HUDEP-2 (cell line): ENCODE measurements around the gene NDUFAB1.
"Not testable (repeated sequence)": the region's sequence is repeated elsewhere in the genome, so short reads cannot be mapped to it uniquely, and the experiment has no call there.

ENCODE experiments used
- DNase-seq, 76 experiments: peaks; one replicate each; lab custom pipeline; 2025; ENCODE audit not compliant: unreplicated experiment in 76 of 76; lab: John Stamatoyannopoulos, UW

NDUFAB1 gene

GRCh38 chr16:23587726-23588125, 8.4 kb downstream of the NDUFAB1 start:
- no peak for DNase-seq

DNA sequence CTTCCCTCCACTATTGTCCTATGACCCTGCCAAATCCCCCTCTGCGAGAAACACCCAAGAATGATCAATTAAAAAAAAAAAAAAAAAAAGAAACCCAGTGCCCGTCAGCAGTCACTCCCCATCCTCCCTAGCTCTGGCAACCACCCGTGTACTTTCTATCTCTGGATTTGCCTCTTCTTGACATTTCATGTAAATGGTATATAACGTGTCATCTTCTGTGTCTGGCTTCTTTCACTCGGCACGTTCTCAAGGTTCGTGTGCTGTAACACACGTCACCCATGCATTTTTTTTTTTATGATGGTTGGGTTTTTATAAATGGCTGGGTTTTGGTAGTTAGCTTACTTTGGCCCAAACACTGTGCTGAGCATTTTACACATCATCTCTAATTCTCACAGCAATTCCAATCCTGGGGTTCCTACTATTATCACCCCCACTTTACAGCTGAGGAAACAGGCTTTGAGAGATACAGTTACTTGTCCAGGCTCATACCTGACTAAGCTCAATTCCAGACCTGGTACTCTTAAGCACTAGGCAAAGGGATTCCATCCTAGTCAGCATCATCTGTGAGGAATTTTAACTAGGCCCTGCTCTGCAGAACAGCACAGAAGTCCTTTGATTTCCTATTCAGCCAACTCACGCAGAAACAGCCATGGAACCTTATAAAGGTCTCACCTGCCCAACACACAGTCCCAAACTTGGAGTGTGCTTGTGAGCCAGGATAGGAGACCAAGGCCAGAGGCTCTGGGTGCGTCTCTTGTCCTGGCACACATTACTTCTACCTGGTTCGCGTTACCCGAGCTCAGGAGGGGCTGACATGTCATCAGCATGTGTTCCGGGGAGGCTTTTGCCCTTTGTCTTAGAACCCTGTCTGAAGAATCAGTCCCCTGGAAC, 11.7 kb downstream of the NDUFAB1 start:
- DNase-seq = no peak

- DNase-seq = not testable (repeated sequence)
These were observed 12.8 kb downstream of the NDUFAB1 start for GRCh38 chr16:23583271-23583670.

DNA sequence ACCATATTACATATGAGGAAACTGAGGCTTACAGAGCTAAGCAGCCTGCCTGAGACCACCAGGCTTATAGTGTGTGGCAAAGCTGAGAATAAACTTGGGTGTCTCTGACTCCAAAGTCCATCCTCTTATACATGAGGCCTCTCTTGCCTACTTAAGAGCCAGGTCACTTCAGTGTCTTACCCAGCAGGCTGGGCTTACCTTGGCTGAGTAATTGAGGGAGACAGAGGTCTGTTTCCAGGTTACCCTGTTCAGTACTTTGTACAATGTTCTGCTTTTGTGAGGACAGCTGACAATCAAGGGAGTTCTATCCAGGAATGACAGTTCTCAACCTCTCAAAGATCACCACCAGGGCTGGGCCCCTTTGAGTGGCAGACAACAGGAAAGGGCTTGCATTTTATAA, 14.4 kb downstream of the NDUFAB1 start:
- DNase-seq = no peak

GRCh38 chr16:23580391-23580790, 15.7 kb downstream of the NDUFAB1 start:
- DNase-seq = no peak

DNA sequence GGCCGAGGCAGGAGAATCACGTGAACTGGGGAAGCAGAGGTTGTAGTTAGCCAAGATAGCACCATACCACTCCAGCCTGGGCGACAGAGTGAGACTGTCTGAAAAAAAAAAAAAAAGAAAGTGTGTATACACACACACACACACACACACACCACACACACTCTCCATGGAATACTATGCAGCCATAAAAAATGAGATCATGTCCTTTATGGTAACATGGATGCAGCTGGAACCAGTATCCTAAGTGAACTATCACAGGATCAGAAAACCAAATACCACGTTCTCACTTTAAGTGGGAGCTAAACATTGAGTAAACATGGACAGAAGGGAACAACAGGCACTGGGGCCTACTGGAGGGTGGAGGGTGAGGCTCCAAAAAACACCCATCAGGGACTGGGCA, 16.7 kb downstream of the NDUFAB1 start:
- no peak for DNase-seq

- DNase-seq = no peak
These were observed 17.9 kb downstream of the NDUFAB1 start for GRCh38 chr16:23578101-23578830.

DNA sequence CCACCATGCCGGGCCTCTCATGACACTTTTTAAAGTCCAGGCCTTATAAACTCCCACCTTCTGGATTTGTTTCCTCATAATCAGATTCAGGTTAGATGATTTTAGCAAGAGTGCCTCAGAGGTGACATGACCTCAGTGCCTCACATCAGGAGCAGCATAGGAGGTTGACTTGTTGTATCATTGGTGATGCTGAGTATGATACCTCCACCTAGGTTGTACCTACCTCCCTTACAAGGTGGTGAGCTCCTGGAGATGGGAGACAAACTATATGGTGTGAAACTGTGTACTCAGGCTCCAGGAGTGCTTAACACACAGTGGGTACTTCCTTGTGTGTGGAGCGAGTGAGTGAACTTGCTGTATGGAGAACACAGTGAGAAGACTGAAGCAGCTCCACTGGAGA, 18.6 kb downstream of the NDUFAB1 start:
- no peak for DNase-seq

- DNase-seq = no peak
These were observed 20.3 kb downstream of the NDUFAB1 start for GRCh38 chr16:23575834-23576233.

DNA sequence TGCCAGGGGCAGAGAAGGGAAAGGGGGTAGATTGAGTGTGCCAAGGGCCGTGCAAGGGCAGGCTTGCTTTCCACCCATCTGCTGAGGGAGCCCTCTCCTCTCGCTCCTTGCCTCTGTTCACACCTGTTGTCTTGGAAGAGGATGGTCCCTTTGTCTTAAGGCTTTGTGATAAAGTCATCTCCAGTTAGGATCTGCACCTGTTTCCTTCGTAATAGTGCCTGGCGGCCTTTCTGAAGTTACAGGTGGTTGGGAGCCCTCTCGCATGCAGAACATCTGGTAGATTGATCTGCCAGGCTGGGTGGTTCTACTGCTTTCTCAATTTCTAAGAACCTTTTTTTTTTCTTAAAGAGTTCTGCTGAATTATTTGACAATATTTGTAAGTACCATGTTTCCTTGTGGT, 22.3 kb downstream of the NDUFAB1 start:
- no peak for DNase-seq

DNA sequence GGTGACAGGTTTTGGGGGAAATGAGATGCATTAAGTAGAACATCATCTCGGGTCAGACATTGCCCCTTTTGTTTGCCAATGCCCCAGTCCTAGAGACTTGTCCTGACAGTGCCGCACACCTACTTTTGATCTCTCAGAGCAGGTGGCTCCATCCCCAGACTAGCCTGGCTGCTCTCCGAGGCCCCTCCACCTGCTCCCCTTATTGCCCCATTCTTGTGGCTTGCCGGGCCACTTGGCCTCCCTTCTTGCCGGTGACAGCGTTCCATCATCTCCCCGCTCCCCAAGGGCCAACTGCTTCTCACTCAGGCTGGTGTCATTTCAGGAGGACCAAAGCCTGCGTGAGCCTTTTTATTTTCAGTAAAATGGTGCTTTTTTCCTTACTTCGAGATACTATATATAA, 23.7 kb downstream of the NDUFAB1 start:
- no peak for DNase-seq

DNA sequence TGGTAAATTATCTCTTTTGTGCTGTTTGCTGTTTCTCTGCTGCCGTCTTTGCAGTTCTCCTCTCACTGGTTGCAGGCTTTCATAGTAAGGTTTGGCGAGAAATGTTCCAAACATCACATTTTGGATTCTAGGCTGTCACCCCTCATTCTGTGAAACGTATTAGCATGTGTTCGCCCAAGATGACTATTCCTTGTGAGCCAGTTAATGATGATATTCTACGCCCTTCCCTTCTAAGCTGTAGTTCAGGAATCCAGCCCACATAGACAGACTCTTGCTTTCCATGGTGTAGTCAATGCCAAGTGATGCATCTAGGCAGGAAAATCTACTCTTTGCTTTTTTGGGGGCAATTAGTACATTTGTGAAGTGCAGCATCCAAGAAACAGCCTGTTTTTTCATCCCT, 24.2 kb downstream of the NDUFAB1 start:
- DNase-seq = no peak

- no peak for DNase-seq
These were observed 25.0 kb downstream of the NDUFAB1 start for GRCh38 chr16:23570992-23571632.

- no peak for DNase-seq
These were observed 28.5 kb downstream of the NDUFAB1 start for GRCh38 chr16:23567602-23568001.

GRCh38 chr16:23566724-23567123, 29.4 kb downstream of the NDUFAB1 start:
- no peak for DNase-seq

- no peak for DNase-seq
These were observed 31.3 kb downstream of the NDUFAB1 start for GRCh38 chr16:23564575-23565363.

GRCh38 chr16:23563186-23563585, 32.9 kb downstream of the NDUFAB1 start:
- no peak for DNase-seq

- DNase-seq = no peak
These were observed 33.6 kb downstream of the NDUFAB1 start for GRCh38 chr16:23562505-23562904.

GRCh38 chr16:23561586-23561985, 34.5 kb downstream of the NDUFAB1 start:
- DNase-seq = no peak

GRCh38 chr16:23557779-23558702, 38.1 kb downstream of the NDUFAB1 start:
- DNase-seq = peak in 3 of 76 experiments; percentile 19 to 33 (median 20)
